K562 (cell line): ENCODE data around the gene JUP. TPM values are rescaled to one million over a fixed set of nuclear protein-coding genes. Genes with fewer than 3 reads are reported as not detected.

Experiments used
- ID3 ChIP-seq, 2 experiments: fragments of 250-450 bp in 1 of 2; fragments of 450-650 bp in 1 of 2; sonication (Bioruptor Pico) in 1 of 2; IDR thresholded peaks; 2 replicates each; pipeline versions ENCODE4 v1.6.1 to v1.8.0; 2016 to 2021; ENCODE audit warnings: mild to moderate bottlenecking in 2 of 2, moderate library complexity in 2 of 2, missing compliant biosample characterization in 1 of 2, missing genetic modification characterization in 1 of 2
- PURB ChIP-seq: sonication (generic); formaldehyde crosslinking; IDR thresholded peaks from 2 replicates; pipeline ENCODE4 v1.9.0; 2021; ENCODE audit warnings: low read depth, mild to moderate bottlenecking, missing genetic modification reagents
- TAL1 ChIP-seq: fragments of 450-650 bp; IDR thresholded peaks from 2 replicates; pipeline ENCODE4 v1.6.1; 2016; ENCODE audit warnings: mild to moderate bottlenecking
- TRIM24 ChIP-seq, 2 experiments: fragments of 450-650 bp; IDR thresholded peaks; 2 replicates each; pipeline ENCODE4 v1.6.1; 2016
- YY1 ChIP-seq, 3 experiments: IDR thresholded peaks; 2 replicates each; pipeline ENCODE4 v1.6.1; 2011; ENCODE audit warnings: low read length in 2 of 3, mild to moderate bottlenecking in 2 of 3, moderate library complexity in 2 of 3, borderline replicate concordance in 1 of 3, control low read depth in 1 of 3, low read depth in 1 of 3; ENCODE audit not compliant: insufficient read depth in 3 of 3, insufficient replicate concordance in 2 of 3, control insufficient read depth in 1 of 3, insufficient read length in 1 of 3; ENCODE audit errors: extremely low read depth in 1 of 3
- ZNF740 ChIP-seq, 3 experiments: fragments of 200-800 bp in 1 of 3; sonication (Bioruptor generic) in 1 of 3; sonication (generic) in 1 of 3; formaldehyde crosslinking in 1 of 3; IDR thresholded peaks; 2 replicates each; pipeline versions ENCODE4 v1.6.1 to v1.8.0; 2016 to 2022; ENCODE audit warnings: mild to moderate bottlenecking in 2 of 3, missing compliant biosample characterization in 2 of 3, missing genetic modification characterization in 2 of 3, missing genetic modification reagents in 1 of 3
- polyA plus RNA-seq, 8 experiments: library from polyadenylated mRNA; depleted of rRNA in 4 of 8; stranded (reverse) in 5 of 8; unstranded in 3 of 8; fragments of >200 nt; fragmentation: Nextera tagmentation in 2 of 8; fragmentation: Illumina TruSeq in 1 of 8; extraction: Ambion mirVana in 2 of 8; extraction: Trizol in 1 of 8; gene quantifications; 2 replicates each; pipeline versions ENCODE4 v1.2.1 to v1.2.3, GENCODE V29; 2011 to 2014; ENCODE audit warnings: inconsistent platforms in 1 of 8, missing spikeins in 1 of 8
- total RNA-seq, 7 experiments: library from RNA; depleted of rRNA in 6 of 7; stranded (reverse); fragments of >200 nt in 6 of 7; fragmentation: Illumina TruSeq in 2 of 7; extraction: Trizol in 2 of 7; gene quantifications; 2 replicates each; pipeline versions ENCODE4 v1.2.1 to v1.2.3, GENCODE V29; 2011 to 2021; ENCODE audit warnings: low replicate concordance in 1 of 7
- TF ChIP-seq, protein P1 (sequence below): sonication (generic); formaldehyde crosslinking; IDR thresholded peaks from 2 replicates; pipeline ENCODE4 v1.8.1; 2023; ENCODE audit warnings: mild to moderate bottlenecking, missing genetic modification reagents, moderate library complexity
- TF ChIP-seq, protein P2 (sequence below): fragments of 200-800 bp; sonication (Bioruptor generic); IDR thresholded peaks from 2 replicates; pipeline ENCODE4 v1.6.1; 2017; ENCODE audit warnings: missing genetic modification characterization, missing compliant biosample characterization
- TF ChIP-seq, protein P3 (sequence below): fragments of 250-450 bp; sonication (Bioruptor Pico); IDR thresholded peaks from 2 replicates; pipeline ENCODE4 v1.8.0; 2022; ENCODE audit warnings: inconsistent platforms
- TF ChIP-seq, protein P4 (sequence below), 2 experiments: IDR thresholded peaks; 2 replicates each; pipeline ENCODE4 v1.6.1; 2011; ENCODE audit warnings: borderline replicate concordance in 1 of 2, control low read depth in 1 of 2, low read depth in 1 of 2, low read length in 1 of 2, mild to moderate bottlenecking in 1 of 2, mixed read lengths in 1 of 2, moderate library complexity in 1 of 2; ENCODE audit not compliant: insufficient read depth in 1 of 2, insufficient read length in 1 of 2, poor library complexity in 1 of 2, severe bottlenecking in 1 of 2; ENCODE audit errors: extremely low read depth in 1 of 2
- TF ChIP-seq, protein P5 (sequence below), 2 experiments: fragments of 450-650 bp in 1 of 2; sonication (generic) in 1 of 2; formaldehyde crosslinking in 1 of 2; IDR thresholded peaks in 1 of 2; conservative IDR thresholded peaks in 1 of 2; 2 replicates each; pipeline versions ENCODE4 v1.6.1 to v1.8.1; 2016 to 2023; ENCODE audit warnings: mild to moderate bottlenecking in 2 of 2, moderate library complexity in 2 of 2, inconsistent platforms in 1 of 2, missing genetic modification reagents in 1 of 2

Gene JUP
- total and polyA plus RNA-seq, 9 of the 15 experiments (the other 6 are each of a cell fraction or from before 2014, with no cell fraction given): 6.4 to 177 (median 31.2) TPM

DNA sequence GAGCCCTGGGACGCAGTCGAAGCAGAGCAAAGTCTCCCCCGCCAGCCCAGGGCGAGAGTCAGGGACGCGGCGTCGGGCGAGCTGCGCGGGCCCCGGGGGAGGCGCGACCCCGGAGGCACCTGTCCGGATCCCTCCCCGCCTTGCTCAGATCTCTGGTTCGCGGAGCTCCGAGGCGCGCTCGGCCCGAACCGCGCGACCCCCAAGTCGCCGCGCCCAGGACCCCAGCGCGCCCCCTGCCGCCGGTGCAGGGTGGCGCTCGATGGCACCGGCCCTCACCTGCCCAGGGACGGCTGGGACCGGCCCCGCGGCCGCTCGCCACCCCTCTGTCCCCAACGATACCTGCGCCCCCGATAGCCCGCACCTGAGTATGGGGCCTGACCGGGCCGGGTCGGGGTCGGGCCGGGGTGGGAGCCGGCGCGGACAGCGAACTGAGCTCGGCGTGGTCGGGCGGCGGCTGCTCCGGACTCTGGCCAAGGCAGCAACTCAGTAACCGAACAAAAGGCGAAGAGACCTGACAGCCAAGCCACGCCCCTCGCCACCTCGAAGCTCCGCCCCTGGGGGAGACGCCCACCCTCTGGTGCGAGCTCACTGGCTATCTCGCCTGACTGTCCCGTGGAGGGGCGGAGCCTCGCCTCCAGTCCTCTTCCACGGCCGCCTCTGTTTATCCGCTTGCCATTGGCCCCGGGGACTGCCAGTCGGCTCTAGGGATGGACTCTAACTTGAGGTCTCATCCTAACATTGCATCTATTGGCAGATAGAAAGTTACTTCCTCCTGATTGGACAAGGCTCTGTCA is at the start of gene JUP (continued):
- TF ChIP-seq, protein P1, sequence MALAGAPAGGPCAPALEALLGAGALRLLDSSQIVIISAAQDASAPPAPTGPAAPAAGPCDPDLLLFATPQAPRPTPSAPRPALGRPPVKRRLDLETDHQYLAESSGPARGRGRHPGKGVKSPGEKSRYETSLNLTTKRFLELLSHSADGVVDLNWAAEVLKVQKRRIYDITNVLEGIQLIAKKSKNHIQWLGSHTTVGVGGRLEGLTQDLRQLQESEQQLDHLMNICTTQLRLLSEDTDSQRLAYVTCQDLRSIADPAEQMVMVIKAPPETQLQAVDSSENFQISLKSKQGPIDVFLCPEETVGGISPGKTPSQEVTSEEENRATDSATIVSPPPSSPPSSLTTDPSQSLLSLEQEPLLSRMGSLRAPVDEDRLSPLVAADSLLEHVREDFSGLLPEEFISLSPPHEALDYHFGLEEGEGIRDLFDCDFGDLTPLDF: no peak
- TF ChIP-seq, protein P2, sequence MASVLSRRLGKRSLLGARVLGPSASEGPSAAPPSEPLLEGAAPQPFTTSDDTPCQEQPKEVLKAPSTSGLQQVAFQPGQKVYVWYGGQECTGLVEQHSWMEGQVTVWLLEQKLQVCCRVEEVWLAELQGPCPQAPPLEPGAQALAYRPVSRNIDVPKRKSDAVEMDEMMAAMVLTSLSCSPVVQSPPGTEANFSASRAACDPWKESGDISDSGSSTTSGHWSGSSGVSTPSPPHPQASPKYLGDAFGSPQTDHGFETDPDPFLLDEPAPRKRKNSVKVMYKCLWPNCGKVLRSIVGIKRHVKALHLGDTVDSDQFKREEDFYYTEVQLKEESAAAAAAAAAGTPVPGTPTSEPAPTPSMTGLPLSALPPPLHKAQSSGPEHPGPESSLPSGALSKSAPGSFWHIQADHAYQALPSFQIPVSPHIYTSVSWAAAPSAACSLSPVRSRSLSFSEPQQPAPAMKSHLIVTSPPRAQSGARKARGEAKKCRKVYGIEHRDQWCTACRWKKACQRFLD (CRISPR knock-in tag): no peak
- TF ChIP-seq, protein P3, sequence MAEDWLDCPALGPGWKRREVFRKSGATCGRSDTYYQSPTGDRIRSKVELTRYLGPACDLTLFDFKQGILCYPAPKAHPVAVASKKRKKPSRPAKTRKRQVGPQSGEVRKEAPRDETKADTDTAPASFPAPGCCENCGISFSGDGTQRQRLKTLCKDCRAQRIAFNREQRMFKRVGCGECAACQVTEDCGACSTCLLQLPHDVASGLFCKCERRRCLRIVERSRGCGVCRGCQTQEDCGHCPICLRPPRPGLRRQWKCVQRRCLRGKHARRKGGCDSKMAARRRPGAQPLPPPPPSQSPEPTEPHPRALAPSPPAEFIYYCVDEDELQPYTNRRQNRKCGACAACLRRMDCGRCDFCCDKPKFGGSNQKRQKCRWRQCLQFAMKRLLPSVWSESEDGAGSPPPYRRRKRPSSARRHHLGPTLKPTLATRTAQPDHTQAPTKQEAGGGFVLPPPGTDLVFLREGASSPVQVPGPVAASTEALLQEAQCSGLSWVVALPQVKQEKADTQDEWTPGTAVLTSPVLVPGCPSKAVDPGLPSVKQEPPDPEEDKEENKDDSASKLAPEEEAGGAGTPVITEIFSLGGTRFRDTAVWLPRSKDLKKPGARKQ (CRISPR knock-in tag): no peak
- TF ChIP-seq TRIM24 (IDR thresholded peaks at IDR 0.05): no peak
- TF ChIP-seq, protein P4, sequence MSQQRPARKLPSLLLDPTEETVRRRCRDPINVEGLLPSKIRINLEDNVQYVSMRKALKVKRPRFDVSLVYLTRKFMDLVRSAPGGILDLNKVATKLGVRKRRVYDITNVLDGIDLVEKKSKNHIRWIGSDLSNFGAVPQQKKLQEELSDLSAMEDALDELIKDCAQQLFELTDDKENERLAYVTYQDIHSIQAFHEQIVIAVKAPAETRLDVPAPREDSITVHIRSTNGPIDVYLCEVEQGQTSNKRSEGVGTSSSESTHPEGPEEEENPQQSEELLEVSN (IDR thresholded peaks at IDR 0.05; ENCODE audit: borderline replicate concordance in 1 of 2, extremely low read depth in 1 of 2, insufficient read depth in 1 of 2, insufficient read length in 1 of 2, low read depth in 1 of 2, low read length in 1 of 2, poor library complexity in 1 of 2, severe bottlenecking in 1 of 2): peak in 1 of 2 experiments; percentile 59
- TF ChIP-seq YY1 (IDR thresholded peaks at IDR 0.05; ENCODE audit: borderline replicate concordance in 1 of 3, control insufficient read depth in 1 of 3, extremely low read depth in 1 of 3, insufficient read depth in 3 of 3, insufficient read length in 1 of 3, insufficient replicate concordance in 2 of 3, low read depth in 1 of 3, low read length in 2 of 3): peak in 2 of 3 experiments; percentile 12 to 38
- no peak for TF ChIP-seq PURB
- peak; percentile 35; the same call in 1 of the 2 replicates for TF ChIP-seq ZNF740 (CRISPR knock-in tag; IDR thresholded peaks at IDR 0.05)
- TF ChIP-seq ZNF740 (tag; IDR thresholded peaks at IDR 0.05): no peak
- no peak for TF ChIP-seq ID3 (CRISPR knock-in tag; IDR thresholded peaks at IDR 0.05)
- TF ChIP-seq ID3 (tag; IDR thresholded peaks at IDR 0.05): peak; percentile 36; the same call in 1 of the 2 replicates
- TF ChIP-seq, protein P5, sequence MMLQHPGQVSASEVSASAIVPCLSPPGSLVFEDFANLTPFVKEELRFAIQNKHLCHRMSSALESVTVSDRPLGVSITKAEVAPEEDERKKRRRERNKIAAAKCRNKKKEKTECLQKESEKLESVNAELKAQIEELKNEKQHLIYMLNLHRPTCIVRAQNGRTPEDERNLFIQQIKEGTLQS (IDR thresholded peaks at IDR 0.05): no peak
- TF ChIP-seq, protein P5 (CRISPR knock-in tag; conservative IDR thresholded peaks at IDR 0.05): no peak
- TF ChIP-seq TAL1: no peak
